MM.1S (cell line): ENCODE data around the gene CCL25.

ENCODE experiments used
- DNase-seq: peaks from one replicate; pipeline ENCODE4 v3.0.0-alpha.2; 2015
- H2AFZ ChIP-seq: fragments of 300-600 bp; sonication (generic); 2 replicates; pipeline ENCODE4 v1.6.0; 2016; ENCODE audit warnings: antibody characterized with exemption, low read length
- H3F3A ChIP-seq: fragments of 300-600 bp; sonication (generic); 2 replicates; pipeline ENCODE4 v1.6.1; 2016; ENCODE audit warnings: mild to moderate bottlenecking, antibody characterized with exemption, low read length, moderate library complexity, mixed read lengths; ENCODE audit not compliant: insufficient read depth
- H3K27ac ChIP-seq: fragments of 300-600 bp; sonication (generic); 2 replicates; pipeline ENCODE4 v1.5.1; 2016; ENCODE audit warnings: mild to moderate bottlenecking, low read length
- H3K27me3 ChIP-seq: fragments of 300-600 bp; sonication (generic); replicated peaks from 2 replicates; pipeline ENCODE4 v1.6.0; 2016; ENCODE audit warnings: low read length; ENCODE audit not compliant: insufficient read depth
- H3K36me3 ChIP-seq: fragments of 300-600 bp; sonication (generic); replicated peaks from 2 replicates; pipeline ENCODE4 v1.6.1; 2016; ENCODE audit warnings: mild to moderate bottlenecking, low read length, mixed read lengths; ENCODE audit not compliant: insufficient read depth
- H3K4me1 ChIP-seq: fragments of 300-600 bp; sonication (generic); 2 replicates; pipeline ENCODE4 v1.6.1; 2016; ENCODE audit warnings: low read length, mixed read lengths
- H3K4me2 ChIP-seq: fragments of 300-600 bp; sonication (generic); 2 replicates; pipeline ENCODE4 v1.6.0; 2016; ENCODE audit warnings: low read depth, low read length
- H3K4me3 ChIP-seq: fragments of 300-600 bp; sonication (generic); 2 replicates; pipeline ENCODE4 v1.5.1; 2016; ENCODE audit warnings: low read length, mixed read lengths
- H3K79me2 ChIP-seq: fragments of 300-600 bp; sonication (generic); 2 replicates; pipeline ENCODE4 v1.6.1; 2016; ENCODE audit warnings: mixed run types, low read length, mixed read lengths
- H3K9ac ChIP-seq: fragments of 300-600 bp; sonication (generic); 2 replicates; pipeline ENCODE4 v1.6.1; 2016; ENCODE audit warnings: low read length, mixed read lengths
- H3K9me2 ChIP-seq: fragments of 300-600 bp; sonication (generic); replicated peaks from 2 replicates; pipeline ENCODE4 v1.6.1; 2016; ENCODE audit warnings: mild to moderate bottlenecking, low read length, mixed read lengths; ENCODE audit not compliant: insufficient read depth
- H3K9me3 ChIP-seq: fragments of 300-600 bp; sonication (generic); replicated peaks from 2 replicates; pipeline ENCODE4 v1.6.1; 2016; ENCODE audit warnings: mild to moderate bottlenecking, low read length, mixed read lengths; ENCODE audit not compliant: insufficient read depth
- H4K20me1 ChIP-seq: fragments of 300-600 bp; sonication (generic); 2 replicates; pipeline ENCODE4 v1.6.1; 2016; ENCODE audit warnings: mild to moderate bottlenecking, low read length, moderate library complexity, mixed read lengths; ENCODE audit not compliant: insufficient read depth
- CTCF ChIP-seq: fragments of 300-600 bp; sonication (generic); IDR thresholded peaks from 2 replicates; pipeline ENCODE4 v1.5.1; 2016; ENCODE audit warnings: antibody characterized with exemption, low read length, mixed read lengths
- EZH2 ChIP-seq: fragments of 300-600 bp; sonication (generic); optimal IDR thresholded peaks from 2 replicates; pipeline ENCODE3; 2017; ENCODE audit warnings: low read depth, mild to moderate bottlenecking, antibody characterized with exemption, low read length, mixed read lengths
- EZH2phosphoT487 ChIP-seq: fragments of 300-600 bp; sonication (generic); IDR thresholded peaks from 2 replicates; pipeline ENCODE4 v1.6.1; 2018; ENCODE audit warnings: antibody characterized with exemption, low read length

Gene CCL25

GRCh38 chr19:8039231-8039630, 13.3 kb upstream of the CCL25 start:
- no peak for TF ChIP-seq CTCF
- no peak for TF ChIP-seq EZH2
- no peak for TF ChIP-seq EZH2phosphoT487
- Histone ChIP-seq H4K20me1 (no peaks in the 10 kb centered on the region), H3F3A (no peaks in the 10 kb centered on the region), H3K36me3 (no peaks in the 10 kb centered on the region), H3K27me3 (peaks cover 77% of the 10 kb centered on the region), H3K9me3 (no peaks in the 10 kb centered on the region), H3K27ac (no peak overlapping the region), H3K9ac (no peak overlapping the region), H3K4me3 (no peak overlapping the region), H3K4me1 (no peaks in the 10 kb centered on the region), H3K79me2 (no peaks in the 10 kb centered on the region), H3K9me2 (no peaks in the 10 kb centered on the region), H2AFZ (no peak overlapping the region), H3K4me2 (no peak overlapping the region)
- no peak for DNase-seq

DNA sequence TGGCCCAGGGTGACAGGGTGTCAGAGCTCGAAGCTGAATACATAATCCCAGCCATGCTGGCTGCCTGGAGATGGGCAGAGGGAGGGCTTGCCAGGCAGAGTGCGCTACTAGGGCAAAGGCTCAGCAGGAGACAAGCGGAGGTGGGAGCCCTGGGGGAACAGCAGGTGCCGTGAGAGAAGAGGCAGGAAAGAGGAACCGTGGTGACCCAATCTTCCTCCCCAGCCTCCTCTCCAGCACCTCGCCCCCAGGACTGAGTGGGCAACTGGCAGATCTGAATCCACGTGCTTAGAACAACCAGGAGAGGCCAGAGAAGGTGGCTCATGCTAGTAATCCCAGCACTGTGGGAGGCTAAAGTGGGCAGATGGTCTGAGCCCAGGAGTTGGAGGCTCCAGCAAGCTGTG, 11.0 kb upstream of the CCL25 start:
- no peaks in the 10 kb centered on the region for H3K9me2 ChIP-seq
- no peak overlapping the region for H3K27ac ChIP-seq
- H3K9ac ChIP-seq = no peak overlapping the region
- H3K9me3 ChIP-seq = no peaks in the 10 kb centered on the region
- peaks cover 78% of the 10 kb centered on the region for H3K27me3 ChIP-seq
- H3K4me2 ChIP-seq = no peak overlapping the region
- no peak overlapping the region for H2AFZ ChIP-seq
- no peaks in the 10 kb centered on the region for H3K36me3 ChIP-seq
- no peaks in the 10 kb centered on the region for H3K4me1 ChIP-seq
- DNase-seq = no peak
- no peaks in the 10 kb centered on the region for H3K79me2 ChIP-seq
- H4K20me1 ChIP-seq = no peaks in the 10 kb centered on the region; the same call in 1 of the 2 replicates
- no peak overlapping the region for H3K4me3 ChIP-seq
- H3F3A ChIP-seq = no peaks in the 10 kb centered on the region
- TF ChIP-seq EZH2 = no peak
- no peak for TF ChIP-seq EZH2phosphoT487
- TF ChIP-seq CTCF = no peak

GRCh38 chr19:8042900-8043299, 9.7 kb upstream of the CCL25 start:
- Histone ChIP-seq H3F3A (peaks cover 8% of the 10 kb centered on the region; the same call in 1 of the 2 replicates), H4K20me1 (no peaks in the 10 kb centered on the region; the same call in 1 of the 2 replicates), H2AFZ (no peak overlapping the region), H3K9me3 (no peaks in the 10 kb centered on the region), H3K9ac (no peak overlapping the region), H3K36me3 (no peaks in the 10 kb centered on the region), H3K4me1 (peaks cover 2% of the 10 kb centered on the region; the same call in 1 of the 2 replicates), H3K27me3 (peaks cover 67% of the 10 kb centered on the region), H3K4me2 (no peak overlapping the region), H3K79me2 (no peaks in the 10 kb centered on the region), H3K9me2 (no peaks in the 10 kb centered on the region), H3K4me3 (no peak overlapping the region), H3K27ac (no peak overlapping the region)
- TF ChIP-seq CTCF = no peak
- no peak for TF ChIP-seq EZH2phosphoT487
- TF ChIP-seq EZH2 = no peak
- DNase-seq = no peak
